GM19351 (cell line): Measurements from ENCODE around the gene PTGER3.
"Not testable (repeated sequence)": the region's sequence is repeated elsewhere in the genome, so short reads cannot be mapped to it uniquely, and the experiment has no call there.

ENCODE experiments used
- ATAC-seq: cut with Tn5 transposase; IDR thresholded peaks from one replicate; pipeline ENCODE4 v1.9.1; 2021; ENCODE audit warnings: mild to moderate bottlenecking, moderate library complexity; ENCODE audit not compliant: unreplicated experiment

The PTGER3 gene

DNA sequence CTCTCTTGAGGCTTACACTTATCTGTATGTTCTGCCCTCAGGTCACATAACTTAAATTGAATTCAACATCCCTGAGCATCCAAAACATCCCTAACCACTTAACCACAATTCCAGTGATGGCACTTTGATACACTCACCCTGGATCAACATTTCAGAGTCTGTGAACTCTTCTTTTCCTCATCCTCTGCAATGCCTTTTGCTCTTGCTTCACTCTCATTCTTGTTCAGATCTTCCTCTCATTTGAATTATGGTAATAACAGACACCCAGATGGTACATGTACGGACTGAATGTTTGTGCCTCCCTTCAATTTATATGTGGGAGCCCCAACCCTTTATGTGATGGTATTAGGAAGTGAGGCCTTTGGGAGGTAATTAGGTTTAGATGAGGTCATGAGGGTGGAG, 33.4 kb downstream of the PTGER3 start:
- no peak for ATAC-seq

DNA sequence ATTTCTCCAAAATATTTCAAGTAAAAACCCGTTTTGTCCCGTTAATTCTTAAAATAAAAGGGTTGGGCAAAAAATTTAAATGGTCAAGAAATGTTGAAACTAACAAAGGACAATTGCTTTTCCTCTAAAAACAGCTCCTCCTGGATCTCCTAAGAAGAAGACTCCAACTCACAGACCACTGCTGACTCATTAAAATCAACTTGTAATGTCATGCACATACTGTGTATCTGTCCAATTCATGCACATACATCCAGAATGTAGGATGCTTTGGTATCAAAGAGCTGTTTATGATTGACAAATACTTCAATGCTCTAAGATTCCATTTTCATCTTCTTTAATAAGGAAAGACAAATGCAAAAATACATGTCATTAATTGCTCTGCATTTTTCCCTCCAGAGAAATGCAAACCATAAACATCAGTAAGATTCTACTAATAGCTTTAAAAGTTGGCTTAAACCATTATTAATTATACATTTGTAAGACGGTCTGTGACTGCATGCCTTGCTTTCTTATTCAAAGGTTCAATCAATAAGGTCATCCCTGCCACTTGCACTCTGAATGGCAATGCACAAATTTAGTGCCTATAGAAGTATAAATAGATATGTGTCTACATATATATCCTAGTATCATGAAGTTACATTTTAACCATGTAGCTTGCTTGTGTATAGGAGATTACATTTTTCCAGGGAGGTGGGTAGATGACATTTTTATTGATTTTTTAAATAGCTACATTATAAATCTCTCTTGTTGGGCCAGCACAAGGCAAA, 44.7 kb downstream of the PTGER3 start:
- no peak for ATAC-seq

GRCh38 chr1:71001624-71002023, 46.0 kb downstream of the PTGER3 start:
- no peak for ATAC-seq

DNA sequence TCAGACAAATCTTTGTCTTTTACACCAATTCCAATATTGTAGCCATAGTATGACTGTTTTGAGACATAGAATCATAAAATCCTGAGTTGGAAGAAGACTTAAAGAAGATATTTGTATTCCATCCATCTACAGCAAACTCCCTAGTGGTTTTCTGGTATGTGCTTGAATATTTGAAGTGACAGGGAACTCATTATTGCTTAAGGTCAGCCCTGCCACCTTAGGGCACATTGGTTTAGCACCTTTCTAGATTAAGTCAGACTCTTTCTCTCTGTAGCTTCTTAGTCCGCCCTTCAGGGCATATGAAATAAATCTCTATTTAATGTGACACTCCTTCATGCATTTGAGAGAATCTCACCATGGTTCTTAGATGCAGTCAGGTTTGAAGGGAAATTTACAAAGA, 49.8 kb downstream of the PTGER3 start:
- ATAC-seq = no peak

GRCh38 chr1:70994753-70995268, 52.8 kb downstream of the PTGER3 start:
- no peak for ATAC-seq

- no peak for ATAC-seq
Observed at GRCh38 chr1:70993798-70994197, 53.8 kb downstream of the PTGER3 start.

DNA sequence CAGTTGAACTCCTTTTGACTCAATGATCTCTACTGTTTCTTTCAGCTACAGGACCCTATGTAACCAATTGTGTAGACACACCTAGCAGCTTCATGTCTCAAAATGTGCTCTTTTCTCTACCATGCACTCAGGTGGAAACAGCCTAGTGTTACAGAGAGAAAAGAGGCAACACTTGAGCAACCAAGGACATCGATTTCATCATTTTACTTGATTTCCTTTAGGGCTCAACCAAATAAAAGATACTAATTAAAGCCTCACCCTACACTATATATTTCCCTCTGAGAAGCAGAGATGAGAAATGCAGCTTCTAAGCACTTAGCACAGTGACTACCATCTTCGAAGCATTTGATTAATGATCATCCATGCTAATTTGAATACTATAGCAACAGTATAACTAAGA, 55.1 kb downstream of the PTGER3 start:
- no peak for ATAC-seq

- no peak for ATAC-seq
Observed at GRCh38 chr1:70990469-70991253, 57.0 kb downstream of the PTGER3 start.

DNA sequence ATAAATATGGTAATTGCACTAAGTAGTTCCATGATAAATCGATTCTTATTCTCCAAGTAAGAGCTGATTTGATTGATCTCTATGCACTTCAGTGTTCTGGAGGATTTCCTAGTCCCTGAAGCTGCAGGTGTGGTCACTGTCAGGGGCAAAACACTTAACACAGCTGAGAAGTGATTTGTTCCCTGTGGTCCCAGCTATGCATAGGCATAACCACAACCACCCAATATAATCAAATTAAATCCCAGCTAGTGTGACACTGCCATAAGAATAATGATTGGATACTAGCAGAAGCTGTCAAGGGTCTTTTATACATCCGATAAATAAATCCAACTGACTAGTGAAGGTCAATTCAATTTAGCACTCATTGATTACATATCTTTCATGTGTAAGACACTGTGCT, 60.1 kb downstream of the PTGER3 start:
- no peak for ATAC-seq

DNA sequence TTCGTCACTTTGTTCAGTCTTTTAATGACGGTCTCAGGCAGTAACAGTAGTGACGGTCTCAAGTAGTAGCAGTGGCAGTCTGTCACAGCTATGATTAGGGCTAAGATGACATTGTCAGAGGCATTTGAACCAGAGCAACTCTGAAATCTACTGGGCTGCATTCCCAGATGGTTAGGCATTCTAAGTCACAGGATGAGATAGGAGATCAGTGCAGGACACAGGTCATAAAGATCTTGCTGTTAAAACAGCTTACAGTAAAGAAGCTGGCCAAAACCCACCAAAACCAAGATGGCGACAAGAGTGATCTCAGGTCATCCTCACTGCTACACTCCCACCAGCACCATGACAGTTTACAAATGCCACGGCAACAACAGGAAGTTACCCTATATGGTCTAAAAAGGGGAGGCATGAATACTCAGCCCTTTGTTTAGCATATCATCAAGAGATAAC, 61.8 kb downstream of the PTGER3 start:
- not testable (repeated sequence) for ATAC-seq

- not testable (repeated sequence) for ATAC-seq
Observed at GRCh38 chr1:70985278-70985677, 62.3 kb downstream of the PTGER3 start.

DNA sequence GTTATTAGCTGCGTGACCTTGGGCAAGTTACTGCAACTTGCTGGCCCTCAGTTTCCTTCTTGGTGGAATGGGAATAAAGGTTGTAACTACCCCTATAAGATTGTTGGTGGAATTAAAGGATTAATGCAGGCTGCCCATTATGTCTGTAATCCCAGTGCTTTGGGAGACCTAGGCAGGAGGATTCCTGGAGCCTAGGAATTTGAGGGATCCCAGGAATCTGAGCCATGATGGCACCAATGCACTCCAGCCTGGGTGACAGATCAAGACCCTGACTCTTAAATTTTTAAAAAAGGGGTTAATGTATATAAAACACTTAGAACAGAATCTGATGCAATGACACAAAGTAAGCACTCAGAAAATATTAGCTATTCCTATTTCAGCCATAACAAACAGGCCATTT, 67.3 kb downstream of the PTGER3 start:
- ATAC-seq = no peak

- ATAC-seq = no peak
Observed at GRCh38 chr1:70979881-70980280, 67.7 kb downstream of the PTGER3 start.

DNA sequence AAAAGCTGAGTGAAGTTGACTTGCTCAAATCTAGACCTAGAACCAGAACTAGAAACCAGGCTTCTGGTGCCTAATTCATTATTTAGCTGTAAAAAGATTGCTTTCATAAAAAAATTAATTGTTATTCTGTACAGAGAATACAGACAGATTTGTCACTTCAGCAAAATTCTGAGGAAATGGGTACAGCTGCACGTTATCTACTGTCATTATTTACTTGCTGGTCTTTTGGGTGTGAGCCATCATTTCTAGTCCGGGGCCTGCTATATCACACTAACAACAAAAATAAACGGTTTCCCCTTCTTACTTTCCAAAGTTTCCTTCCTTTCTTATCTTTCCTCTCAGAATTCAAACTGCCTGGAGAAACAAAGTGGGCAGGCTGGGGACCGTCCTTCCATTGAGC, 68.3 kb downstream of the PTGER3 start:
- ATAC-seq = no peak

DNA sequence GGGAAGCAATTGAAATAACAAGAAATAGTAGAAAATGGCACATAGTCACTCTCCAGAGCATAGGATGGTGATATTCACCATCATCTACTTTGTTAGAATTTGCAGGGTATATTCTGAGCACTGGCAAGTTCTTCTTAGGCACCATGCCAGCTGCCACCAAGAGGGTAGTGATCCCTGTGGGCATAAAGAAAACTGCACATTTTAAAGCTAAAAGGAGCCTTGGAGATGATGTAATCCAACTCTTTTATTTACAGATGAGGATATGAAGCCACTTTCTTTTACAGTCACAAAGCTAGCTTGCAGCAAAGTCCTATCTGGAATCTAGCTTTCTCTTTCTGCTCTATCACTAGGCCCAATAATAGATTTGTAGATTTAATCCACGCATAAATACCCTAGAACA, 69.0 kb downstream of the PTGER3 start:
- ATAC-seq = no peak

DNA sequence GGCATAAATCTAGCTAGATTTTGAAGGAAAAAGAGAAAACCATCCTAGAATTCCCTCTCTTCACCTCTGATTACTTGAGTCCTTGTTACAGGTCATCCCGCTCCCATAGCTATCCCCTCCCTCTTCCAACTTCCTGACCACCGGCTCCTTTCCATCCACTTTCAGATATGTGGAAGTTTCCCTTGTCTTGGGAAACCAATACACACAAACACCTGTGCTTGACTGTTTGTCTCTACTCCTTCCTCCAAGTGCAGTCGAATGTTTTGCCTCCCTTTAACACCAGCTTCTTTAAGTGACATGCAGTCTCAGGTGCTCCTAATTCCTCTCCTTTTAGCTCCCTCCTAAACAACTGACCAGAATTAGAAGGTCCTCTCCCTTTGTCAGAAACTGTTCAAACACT, 70.0 kb downstream of the PTGER3 start:
- ATAC-seq = no peak

DNA sequence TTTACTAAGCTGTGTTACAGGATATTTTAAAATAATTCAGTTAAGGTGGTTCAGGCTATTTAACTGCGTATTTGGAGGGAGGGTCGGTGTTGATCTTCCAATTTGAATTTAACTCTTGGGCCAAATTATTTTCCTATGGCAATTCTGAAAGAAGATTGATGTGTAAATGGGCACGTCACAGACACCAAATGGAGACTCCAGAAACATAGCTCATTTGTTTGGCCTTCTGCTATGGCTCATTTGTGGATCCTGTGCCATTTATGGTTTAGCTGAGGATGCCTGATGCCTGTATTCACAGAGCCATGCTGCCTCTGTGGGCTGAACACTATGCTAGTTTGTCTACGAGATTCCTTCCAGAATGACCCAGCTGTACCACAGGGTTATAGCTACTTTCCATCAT, 70.6 kb downstream of the PTGER3 start:
- ATAC-seq = no peak

- no peak for ATAC-seq
Observed at GRCh38 chr1:70973754-70974153, 73.9 kb downstream of the PTGER3 start.

DNA sequence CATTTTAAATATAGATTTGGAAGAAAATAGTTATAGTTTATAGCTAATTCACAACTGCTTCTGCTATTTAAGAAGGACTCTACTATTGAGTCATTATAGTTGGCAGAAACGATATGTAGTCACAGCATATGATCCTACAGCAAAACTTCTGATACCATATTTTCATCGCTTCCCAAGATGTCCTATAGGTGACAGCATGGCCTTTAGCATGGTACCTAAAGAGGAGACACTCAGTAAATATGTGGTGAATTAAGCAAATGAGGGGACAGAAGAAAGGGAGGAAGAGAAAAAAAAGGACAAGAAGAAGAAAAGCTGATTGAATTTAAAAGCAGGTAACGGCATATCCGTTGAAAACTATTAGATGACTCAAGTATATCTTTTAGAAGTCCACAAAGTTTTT, 77.2 kb downstream of the PTGER3 start:
- no peak for ATAC-seq

GRCh38 chr1:70966018-70966638, 81.5 kb downstream of the PTGER3 start:
- peak; percentile 72 for ATAC-seq

DNA sequence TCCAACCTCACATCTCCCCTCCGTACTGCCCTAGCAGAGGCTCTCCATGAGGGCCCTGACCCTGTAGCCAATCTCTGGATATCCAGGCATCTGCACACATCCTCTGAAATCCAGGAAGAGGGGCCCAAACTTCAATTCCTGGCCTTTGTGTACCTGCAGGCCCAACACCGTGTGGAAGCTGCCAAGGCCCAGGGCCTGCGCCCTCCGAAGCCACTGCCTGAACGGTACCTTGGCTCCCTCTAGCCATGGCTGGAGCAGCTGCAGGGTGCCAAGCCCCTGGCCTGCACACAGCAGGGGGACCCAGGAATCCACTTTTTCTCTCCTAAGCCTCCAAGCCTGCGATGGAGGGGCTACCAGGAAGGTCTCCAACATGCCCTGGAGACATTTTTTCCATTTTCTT, 84.2 kb downstream of the PTGER3 start:
- no peak for ATAC-seq
